Measurements from ENCODE around the gene LRP10.

DNA sequence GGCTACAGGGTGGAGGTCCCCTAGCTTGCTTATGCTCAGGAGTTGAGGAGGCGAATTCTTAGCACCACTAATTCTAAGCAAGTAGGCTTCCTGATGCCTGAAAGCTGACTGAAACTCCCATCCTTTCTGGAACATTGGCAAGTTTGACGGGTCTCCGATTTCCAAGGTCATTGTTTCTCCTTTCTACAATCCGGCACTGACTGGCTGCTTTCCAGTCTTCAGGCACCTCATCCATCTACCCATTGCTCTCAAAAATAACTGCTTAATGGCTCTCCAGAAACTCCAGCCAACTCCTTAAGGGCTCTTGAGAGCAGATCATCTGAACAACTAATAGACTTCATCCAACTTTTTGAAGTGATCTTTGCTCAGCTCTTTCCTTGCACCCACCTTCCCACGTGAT lies 24.8 kb downstream of the LRP10 start:
- TF ChIP-seq, protein P1, sequence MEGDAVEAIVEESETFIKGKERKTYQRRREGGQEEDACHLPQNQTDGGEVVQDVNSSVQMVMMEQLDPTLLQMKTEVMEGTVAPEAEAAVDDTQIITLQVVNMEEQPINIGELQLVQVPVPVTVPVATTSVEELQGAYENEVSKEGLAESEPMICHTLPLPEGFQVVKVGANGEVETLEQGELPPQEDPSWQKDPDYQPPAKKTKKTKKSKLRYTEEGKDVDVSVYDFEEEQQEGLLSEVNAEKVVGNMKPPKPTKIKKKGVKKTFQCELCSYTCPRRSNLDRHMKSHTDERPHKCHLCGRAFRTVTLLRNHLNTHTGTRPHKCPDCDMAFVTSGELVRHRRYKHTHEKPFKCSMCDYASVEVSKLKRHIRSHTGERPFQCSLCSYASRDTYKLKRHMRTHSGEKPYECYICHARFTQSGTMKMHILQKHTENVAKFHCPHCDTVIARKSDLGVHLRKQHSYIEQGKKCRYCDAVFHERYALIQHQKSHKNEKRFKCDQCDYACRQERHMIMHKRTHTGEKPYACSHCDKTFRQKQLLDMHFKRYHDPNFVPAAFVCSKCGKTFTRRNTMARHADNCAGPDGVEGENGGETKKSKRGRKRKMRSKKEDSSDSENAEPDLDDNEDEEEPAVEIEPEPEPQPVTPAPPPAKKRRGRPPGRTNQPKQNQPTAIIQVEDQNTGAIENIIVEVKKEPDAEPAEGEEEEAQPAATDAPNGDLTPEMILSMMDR (IDR thresholded peaks at IDR 0.05) = no peak
- TF ChIP-seq POLR2AphosphoS5 (IDR thresholded peaks at IDR 0.05) = no peak
- no peak for TF ChIP-seq POLR2A (IDR thresholded peaks at IDR 0.05)

Data from upper lobe of left lung (tissue), 4 donors.